Stimulated activated CD8-positive, alpha-beta memory T cell treated with anti-CD3 and anti-CD28 coated beads, Interleukin-7, amount 100 ng/mL, for 4 hours (primary cell): ENCODE results near the gene LRRC8B.
"Not testable (repeated sequence)": the region's sequence is repeated elsewhere in the genome, so short reads cannot be mapped to it uniquely, and the experiment has no call there.

Source experiments
- DNase-seq, 2 donors: peaks; one replicate each; pipeline ENCODE4 v3.0.0-alpha.2; 2020; ENCODE audit warnings: low read depth in 2 of 2

Gene LRRC8B

DNA sequence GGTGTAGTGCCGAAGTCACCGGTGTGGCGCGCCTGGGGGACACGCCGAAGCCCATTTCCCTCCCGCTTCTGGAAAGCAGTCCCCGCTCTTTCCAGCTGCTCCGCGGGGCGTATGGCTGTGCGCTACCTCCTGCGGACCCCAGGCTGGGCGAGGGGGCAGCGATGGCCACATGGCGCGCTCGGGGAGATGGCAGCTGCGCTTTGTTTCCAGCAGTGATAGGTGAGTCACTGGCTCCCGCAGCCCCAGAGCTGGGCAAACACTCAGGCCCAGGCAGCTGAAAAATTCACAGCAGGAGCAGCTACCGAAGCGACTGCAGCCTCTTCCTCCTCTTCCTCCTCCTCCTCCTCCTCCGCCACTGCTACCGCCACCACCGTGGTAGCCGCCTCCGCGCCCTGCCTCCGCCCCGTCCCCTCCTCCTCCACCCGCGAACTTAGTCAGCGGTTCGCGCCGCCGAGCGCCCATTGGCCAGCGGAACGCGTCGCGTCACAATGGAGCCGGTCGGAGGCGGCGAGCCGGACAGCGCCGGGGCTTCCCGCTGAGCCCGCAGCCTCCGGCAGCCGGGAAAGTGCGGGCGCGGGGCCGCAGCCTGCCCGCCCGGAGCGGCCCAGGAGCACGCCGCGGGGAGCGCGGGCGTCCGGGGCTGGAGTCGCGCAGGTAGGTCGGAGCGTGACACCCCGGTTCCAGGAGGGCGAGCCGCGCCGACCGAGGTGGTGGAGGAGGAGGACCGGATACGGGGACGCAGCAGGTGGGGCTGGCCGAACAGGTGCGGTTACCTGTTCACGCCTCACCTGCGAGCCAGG is at the start of gene LRRC8B:
Gene LRRC8B (plus strand): TSS at position 461 of the 800 bp plus-strand sequence. CDS start 57,822 bp downstream, outside the sequence.
- peak; percentile 91 to 93 for DNase-seq

DNA sequence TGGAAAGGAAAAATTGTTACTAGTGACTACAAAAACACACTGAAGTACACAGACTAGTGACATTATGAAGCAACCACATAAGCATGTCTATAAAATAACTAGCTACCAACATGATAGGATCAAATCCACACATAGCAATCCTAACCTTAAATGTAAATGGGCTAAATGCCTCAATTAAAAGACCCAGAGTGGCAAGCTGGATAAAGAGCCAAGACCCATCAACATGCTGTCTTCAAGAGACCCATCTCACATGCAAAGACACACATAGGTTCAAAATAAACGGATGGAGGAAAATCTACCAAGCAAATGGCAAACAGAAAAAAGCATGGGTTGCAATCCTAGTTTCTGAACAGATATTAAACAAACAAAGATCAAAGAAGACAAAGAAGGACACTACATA is 49.4 kb upstream of the LRRC8B start:
- DNase-seq = no peak

DNA sequence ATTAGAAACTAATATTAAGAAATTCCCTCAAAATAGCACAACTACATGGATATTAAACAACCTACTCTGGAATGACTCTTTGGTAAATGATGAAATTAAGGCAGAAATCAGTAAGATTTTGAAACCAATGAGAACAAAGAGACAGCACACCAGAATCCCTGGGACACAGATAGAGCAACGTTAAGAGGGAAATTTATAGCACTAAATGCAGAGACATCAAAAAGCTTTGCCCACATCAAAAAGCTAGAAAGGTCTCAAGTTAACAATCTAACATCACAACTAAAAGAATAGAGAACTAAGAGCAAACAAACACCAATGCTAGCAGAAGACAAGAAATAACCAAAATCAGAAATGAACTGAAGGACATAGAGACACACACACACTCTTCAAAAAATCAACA is 48.6 kb upstream of the LRRC8B start:
- DNase-seq = no peak

DNA sequence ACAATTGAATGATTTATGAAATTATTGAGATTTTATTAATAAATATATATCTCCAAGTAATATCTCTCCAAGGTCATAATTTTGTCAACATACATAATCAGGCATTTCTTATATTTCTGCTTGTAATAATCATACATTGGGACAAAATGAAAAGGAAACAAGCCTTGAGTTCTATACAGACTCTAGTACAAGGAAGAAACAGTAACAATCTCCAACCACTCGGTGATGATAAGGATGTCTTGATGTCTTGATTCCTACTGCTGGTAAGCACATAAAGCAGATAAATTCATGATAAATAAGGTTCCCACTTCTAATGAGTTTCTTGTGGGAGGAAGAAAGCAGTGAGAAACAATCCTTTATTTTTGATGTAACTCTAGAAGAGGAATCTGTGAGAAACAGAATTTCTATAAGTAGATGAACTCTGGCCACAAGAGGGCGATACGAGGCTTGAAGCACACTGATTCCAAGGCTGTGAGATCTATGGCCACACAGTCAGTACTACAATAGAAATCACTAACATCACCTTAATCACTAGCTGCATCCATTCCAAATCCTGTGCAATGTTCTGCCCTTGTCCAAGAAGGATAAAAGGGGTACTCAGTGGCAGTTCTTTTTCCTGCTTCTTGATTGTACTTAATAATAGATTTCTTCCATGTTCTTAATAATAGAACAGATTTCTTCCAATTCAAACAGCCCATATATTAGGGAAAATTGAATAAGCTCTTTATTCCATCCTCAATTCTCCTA is 41.4 kb upstream of the LRRC8B start:
- DNase-seq = peak; percentile 49 to 67

DNA sequence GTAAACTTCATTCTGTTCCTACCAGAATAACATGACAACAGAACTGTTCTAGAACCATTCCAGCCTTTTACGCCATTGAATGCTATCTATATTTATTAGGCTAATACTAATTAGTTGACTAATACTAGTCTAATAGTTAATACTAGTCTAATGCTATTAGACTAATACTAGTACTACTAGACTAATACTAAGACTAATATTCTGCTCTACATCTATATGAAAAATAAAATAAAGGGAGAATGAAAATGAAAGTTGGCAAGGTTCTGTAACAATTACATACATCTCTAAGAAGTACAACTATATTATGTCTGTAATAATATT is 40.9 kb upstream of the LRRC8B start:
- no peak for DNase-seq

DNA sequence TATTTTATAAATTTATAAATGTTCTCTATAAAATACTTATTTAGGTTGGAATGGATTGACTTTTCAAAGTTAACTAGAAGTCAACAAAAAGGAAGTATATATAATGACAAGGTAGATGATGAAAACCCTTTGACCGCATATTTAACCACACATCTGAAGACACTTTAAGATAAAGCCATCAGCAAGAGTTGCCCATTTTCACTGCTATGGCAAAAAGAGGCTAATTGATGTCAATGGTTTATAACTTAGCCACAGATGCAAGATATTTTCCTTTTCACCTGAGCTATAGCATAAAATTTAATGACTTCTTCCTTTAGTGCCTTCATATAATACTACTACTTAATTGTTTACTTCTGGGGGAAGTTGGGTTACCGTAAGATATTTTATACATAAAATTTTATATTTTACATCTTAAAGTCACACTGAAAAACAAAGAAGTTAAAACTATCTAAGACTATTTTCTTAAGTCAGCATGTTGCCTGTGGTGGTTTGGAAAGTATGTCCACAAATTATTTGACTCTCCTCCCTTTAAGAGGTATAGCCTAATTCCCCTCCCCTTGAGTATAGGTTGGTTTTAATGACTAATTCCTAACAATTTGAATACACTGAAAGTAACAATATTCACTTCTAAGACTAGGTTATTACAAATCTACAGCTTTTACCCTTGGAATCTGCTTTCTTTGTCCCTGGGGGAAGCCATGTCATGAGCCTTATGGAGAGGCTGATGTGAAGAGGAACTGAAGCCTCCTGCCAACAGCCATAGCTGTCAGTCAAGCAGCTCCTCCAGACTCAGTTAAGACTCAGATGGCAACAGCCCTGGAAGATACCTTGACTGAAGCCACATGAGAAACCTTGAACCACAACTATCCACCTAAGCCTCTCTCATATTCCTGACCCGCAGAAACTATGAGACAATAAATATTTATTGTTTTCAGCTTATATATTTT is 40.3 kb upstream of the LRRC8B start:
- DNase-seq = no peak

DNA sequence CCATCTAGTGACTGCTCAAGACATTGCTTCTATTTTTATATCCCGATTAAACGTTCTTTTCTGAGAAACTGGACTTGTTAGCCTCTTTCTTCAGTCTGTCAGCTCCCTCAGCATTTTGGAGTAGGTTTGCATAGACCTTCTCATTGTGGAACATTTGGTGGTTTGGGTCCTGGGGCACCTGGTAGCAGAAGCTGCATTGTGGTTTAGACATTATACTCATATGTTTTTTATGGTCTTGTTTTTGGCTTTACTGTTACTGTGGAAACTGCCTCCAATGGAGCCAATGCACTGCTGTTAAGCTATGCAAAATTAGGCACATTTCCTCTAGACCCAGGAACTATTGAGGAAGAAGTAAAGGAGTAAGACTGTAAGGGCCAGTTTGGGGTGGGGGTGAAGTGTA is 36.7 kb upstream of the LRRC8B start:
- DNase-seq = no peak

DNA sequence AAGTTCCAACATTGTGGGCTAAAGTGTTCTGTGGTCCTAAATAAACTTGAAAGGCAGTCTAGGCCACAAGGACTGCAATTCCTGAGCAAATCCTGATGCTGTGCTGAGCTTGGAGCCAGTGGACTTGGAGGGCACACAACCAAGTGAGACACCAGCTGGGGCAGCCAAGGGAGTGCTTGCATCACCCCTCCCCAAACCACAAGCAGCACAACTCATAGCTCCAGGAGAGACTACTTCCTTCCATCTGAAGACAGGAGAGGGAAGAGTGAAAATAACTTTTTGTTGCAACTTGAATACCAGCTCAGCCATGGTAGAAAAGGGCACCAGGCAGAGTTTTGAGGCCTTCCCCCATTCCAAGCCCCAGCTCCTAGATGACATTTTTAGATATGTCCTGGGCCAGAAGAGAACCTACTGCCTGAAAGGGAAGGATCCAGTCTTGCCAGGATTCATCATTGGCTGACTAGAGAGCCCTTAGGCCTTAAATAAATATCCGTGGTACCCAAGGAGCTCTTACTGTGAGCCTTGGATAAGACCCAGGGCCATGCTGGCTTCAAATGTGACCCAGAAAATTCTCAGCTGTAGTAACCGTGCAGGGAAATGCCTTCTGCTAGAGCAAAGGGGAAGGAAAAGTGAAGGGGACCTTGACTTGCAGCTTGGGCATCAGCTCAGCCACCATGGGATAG is 35.4 kb upstream of the LRRC8B start:
- DNase-seq = no peak

DNA sequence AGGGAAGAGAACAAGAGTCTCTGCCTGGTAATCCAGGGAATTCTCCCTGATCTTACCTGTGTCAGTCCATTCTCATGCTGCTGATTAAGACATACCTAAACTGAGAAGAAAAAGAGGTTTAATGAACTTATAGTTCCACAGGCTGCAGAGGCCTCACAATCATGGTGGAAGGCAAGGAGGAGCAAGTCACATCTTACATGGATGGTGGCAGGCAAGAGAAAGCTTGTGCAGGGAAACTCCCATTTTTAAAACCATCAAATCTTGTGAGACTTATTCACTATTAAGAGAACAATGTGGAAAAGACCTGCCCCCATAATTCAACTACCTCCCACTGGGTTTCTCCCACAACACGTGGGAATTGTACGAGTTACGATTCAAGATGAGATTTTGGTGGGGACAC is 34.2 kb upstream of the LRRC8B start:
- no peak for DNase-seq

DNA sequence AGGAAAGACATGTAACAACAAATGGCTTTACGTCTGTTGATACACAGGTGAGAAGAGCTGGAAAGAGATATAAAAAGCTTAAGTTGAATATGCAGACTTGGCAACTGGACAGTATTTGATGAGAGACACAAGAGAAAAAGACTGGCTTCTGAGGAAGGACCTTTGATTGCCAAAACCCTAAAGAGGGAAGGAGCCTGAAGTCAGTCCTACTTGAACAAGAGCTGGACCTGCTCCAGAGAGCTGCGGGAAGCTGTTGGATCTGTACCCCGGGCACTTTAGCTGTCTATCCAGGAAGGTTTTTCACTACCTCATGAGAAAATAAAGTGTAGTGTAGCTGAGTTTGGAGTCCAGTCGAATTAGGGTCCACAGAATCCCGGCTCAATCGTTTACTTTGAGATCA is 25.3 kb upstream of the LRRC8B start:
- no peak for DNase-seq

DNA sequence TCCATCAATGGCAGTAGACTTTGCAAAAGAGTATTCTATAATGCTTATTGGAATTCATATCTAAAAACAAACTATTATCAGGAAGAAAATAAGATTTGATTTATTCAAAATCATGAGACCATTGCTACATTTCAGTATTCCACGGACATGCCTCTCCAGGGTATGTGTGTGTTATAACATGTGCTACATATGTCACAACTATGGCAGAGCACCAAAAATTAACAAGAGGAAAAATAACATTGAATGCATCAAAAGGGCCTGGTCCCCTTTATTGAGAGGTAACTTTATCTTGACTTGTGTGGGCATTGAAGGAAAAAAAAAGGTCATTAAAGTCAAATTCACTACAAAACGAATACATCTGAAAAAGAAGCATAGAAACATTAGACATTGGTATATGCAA is 22.6 kb upstream of the LRRC8B start:
- no peak for DNase-seq

DNA sequence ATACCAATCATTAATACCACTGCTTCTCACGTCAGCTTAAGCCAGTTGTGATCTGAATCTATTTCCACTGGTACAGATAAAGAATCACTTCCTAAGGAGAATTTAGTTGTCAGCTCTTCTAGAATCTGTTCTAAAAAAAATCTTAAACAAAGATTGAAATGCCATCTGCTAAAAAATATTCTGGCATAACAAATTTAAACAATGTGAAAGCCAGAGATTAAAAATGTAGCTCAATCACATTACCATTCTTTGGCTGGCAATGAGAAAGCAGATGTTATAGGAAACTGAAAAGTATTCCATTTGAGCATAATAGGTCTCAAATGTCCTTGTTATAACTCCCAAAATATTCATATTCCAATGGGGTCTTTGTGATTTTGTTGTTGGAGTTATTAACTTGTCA is 21.7 kb upstream of the LRRC8B start:
- no peak for DNase-seq

DNA sequence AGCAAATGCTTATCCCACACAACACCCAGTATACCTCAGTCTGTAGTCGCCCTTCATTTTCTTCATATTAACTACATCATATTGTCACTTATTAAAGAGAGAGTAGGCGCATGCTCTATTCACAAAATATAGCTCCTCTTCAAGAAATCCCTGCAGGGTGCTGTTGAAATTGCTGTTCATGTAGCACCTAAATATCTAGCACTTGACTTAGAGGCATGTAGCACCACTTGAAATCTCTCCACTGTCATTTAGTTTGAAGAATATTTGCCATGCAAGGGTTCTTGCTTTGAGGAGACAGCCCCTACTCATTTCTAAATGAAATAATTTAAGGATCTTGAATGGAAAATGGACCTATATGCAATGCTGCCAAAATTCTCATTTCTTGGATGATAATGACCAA is 20.9 kb upstream of the LRRC8B start:
- no peak for DNase-seq

DNA sequence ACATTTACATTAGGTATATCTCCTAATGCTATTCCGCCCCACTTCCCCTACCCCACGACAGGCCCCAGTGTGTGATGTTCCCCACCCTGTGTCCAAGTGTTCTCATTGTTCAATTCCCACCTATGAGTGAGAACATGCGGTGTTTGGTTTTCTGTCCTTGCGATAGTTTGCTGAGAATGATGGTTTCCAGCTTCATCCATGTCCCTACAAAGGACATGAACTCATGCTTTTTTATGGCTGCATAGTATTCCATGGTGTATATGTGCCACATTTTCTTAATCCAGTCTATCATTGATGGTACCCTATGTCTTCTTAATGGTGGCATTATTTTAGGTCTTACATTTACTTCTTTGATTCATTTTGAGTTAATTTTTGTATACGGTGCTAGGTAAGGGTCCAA is 14.6 kb upstream of the LRRC8B start:
- DNase-seq = not testable (repeated sequence)

DNA sequence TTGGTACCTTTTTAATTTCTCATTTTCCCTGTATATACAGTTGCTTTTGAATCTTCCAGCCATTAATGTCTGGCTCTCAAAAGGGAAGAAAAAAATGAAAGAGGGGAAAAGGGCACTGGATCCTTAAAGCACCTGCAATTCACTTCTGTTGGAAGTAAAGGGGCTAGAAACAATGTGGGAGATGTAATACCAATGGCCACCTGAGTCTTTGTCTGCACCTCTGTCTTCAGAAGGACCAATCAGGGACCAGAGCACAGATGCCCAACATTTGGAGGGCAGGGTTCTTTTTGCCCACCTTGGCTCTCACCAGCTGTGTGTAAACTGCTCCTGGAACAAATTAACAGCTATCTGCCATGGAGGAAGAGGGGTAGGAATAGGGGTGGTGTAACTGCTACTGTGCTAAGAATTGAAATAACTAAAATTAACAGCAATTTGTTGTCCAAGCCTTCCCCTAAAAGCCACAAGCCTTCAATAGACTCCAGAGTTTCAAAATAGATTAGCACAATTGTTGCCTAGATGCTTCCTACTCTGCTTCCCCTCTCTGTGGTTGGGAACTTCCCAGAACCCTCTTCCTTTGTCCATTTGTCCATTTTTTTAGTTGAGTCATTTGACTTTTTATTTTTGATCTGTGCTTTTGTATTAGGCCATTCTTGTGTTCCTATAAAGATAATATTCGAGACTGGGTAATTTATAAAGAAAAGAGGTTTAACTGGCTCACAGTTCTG is 11.5 kb upstream of the LRRC8B start:
- no peak for DNase-seq

DNA sequence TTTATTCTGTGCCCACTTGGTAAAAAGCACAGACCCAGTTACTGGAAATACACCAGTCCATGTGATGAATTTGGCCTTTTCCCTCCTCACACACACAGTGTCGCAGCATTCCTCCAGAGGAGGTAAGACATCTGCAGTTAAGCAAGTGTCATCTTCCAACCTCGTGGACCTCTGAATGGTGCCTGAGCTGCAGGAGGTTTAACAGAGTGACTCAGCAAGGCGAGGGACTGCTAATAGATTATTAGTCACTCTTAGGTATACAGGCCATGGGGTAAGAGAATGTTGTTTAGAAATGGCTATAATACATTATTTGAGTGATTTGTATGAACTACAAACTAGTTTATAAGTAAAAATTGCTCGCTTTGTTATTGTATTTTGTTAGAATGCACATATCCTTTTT is 8.6 kb upstream of the LRRC8B start:
- no peak for DNase-seq

DNA sequence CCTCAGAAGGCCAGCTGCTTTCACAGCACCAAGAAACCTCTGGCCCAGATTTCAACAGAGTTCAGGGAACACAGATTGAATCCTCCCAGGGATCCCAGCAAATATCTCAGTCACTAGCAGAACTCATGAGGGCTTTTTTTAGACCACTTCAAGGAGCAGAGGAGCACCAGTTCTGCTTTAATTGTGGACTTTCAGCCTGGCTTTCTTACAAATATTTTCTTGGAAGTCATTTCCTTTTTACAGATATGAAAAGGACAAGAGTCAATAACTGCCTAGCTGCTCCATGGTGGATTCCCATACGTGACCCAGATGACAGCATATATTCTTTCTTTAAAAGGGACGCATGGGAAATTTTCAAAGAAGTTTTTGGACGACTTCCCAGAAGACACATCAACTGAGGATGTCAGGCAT is 6.4 kb upstream of the LRRC8B start:
- DNase-seq = no peak

DNA sequence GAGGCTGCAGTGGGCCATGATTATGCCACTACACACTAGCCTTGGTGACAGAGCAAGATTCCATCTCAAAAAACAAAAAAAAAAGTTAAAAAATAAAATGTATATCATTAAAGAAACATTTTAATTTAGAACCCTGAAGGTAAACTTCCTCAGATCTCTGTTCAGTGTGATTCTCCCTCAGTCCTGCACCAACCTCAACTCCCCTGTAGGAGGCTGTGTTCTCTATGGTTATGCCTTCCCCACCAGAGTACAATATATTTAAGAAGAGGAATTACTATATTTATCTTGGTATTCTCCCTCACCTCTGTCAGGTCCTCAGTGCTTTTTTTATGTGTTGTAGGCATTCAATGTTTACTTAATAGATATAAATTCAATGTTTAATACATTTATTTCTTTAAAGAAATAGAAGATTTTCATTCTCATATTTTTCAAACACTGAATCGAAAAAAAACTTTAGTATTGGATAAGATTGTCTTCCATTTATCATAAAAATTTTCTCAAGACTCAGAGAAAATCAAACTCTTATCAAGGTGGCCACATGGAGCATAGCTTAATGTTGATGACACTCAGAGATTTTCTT is 4.8 kb upstream of the LRRC8B start:
- DNase-seq = peak in 1 of 2 donors; percentile 39

DNA sequence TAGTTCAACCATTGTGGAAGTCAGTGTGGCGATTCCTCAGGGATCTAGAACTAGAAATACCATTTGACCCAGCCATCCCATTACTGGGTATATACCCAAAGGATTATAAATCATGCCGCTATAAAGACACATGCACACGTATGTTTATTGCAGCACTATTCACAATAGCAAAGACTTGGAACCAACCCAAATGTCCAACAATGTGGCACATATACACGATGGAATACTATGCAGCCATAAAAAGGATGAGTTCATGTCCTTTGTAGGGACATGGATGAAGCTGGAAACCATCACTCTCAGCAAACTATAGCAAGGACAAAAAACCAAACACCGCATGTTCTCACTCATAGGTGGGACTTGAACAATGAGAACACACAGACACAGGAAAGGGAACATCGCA is 2.7 kb upstream of the LRRC8B start:
- DNase-seq = not testable (repeated sequence)

DNA sequence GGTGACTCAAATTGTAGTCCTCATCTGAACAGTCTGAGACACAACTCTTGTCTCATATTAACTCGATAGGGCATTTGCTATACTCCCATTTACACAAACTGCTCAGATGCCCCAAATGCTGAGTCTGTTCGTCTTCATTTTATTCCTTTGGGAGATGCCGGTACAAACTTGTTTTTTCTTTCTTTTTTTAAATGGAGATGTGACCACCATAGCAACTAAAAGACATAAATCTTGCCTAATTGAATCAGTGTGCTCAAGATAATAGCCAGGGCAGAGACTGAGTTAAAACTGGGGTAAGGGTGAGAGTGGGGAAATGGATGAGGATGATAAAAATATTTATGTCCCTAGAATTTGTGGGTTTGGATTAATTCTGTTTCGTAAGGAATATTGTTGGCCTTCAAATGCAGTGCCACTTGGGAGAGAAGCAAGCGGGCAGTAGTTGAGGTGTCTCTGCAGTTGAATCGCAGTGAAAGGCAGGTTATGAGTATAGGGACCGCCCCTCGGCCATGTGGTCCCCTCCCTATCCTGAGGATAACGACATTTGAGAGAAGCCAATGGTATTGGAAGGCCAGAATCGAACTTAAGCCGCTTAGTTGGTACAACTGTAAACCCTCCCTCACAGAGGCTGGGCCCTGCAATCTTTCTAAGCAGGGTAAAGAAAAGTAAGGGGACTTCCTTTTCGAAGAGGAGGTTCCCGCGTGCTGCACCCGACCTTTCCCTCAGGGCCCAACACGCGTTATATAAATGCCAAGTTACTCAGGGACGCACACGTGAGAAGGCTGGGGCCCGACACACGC is 859 bp upstream of the LRRC8B start:
- peak; percentile 55 to 60 for DNase-seq
